SH-SY5Y (cell line): ENCODE results near the gene TMEM184C.

Experiments used
- GATA2 ChIP-seq: IDR thresholded peaks from 2 replicates; pipeline ENCODE4 v1.6.1; 2011; ENCODE audit warnings: mild to moderate bottlenecking, low read depth, low read length
- GATA3 ChIP-seq: IDR thresholded peaks from 2 replicates; pipeline ENCODE4 v1.6.1; 2011; ENCODE audit warnings: low read depth, mild to moderate bottlenecking, low read length, moderate library complexity

GRCh38 chr4:147586032-147586431 is 31.2 kb upstream of the TMEM184C start:
- TF ChIP-seq GATA3 (no peak), GATA2 (no peak)
